ENCODE results near the gene COL27A1. TPM values are rescaled to one million over a fixed set of nuclear protein-coding genes. Genes with fewer than 3 reads are reported as not detected.

Gene COL27A1
- total and polyA plus RNA-seq, 9 of the 15 experiments (the other 6 are each of a cell fraction or from before 2014, with no cell fraction given), result 0.07 TPM; not detected in 8

- POLR2A ChIA-PET, result interaction anchor here (0.6 to 0.7 kb wide), 2 partner anchors 32 to 214 kb away, joined by 3 to 4 read pairs; no protein-coding TSS in a partner anchor
- no peaks in the 10 kb centered on the region for H3K79me2 ChIP-seq (ENCODE audit: control insufficient read depth, insufficient read depth, low read length)
- no peak overlapping the region for H2AFZ ChIP-seq (ENCODE audit: low read depth, low read length)
- intact Hi-C loops (cut with micrococcal nuclease), result no loop called here
- BruUV-seq (replicated peaks), result no TSS peak
- H3K4me2 ChIP-seq (ENCODE audit: insufficient read depth, low read length), result no peak overlapping the region
- H3K27me3 ChIP-seq (ENCODE audit: control insufficient read depth in 2 of 2, insufficient read depth in 2 of 2, low read length in 2 of 2), result peaks cover 6 to 42% of the 10 kb centered on the region in 2 experiments; a peak in 3 of 5 replicates
- no peak overlapping the region for H3K9ac ChIP-seq (ENCODE audit: insufficient read depth in 1 of 2, low read depth in 2 of 2, low read length in 2 of 2)
- CTCF ChIA-PET (ENCODE audit: low intra/inter-chr PET ratio), result no interaction called here
- no peak overlapping the region for H3K27ac ChIP-seq (ENCODE audit: extremely low read depth, low read depth, low read length)
- no peaks in the 10 kb centered on the region for H3K9me1 ChIP-seq (ENCODE audit: control insufficient read depth, insufficient read depth, low read length)
- no peak for ATAC-seq
- no peak for FAIRE-seq
- no peaks in the 10 kb centered on the region for H4K20me1 ChIP-seq (replicated peaks; ENCODE audit: control insufficient read depth, insufficient read depth, low read length)
- H3K4me3 ChIP-seq, result no peak overlapping the region
- TF ChIP-seq IRF1 (CRISPR knock-in tag; IDR thresholded peaks at IDR 0.05; ENCODE audit: borderline replicate concordance) (no peak), KAT8 (IDR thresholded peaks at IDR 0.05; ENCODE audit: low read depth) (no peak), HDAC6 (IDR thresholded peaks at IDR 0.05; ENCODE audit: low read depth, low read length) (no peak), PREB (CRISPR knock-in tag; IDR thresholded peaks at IDR 0.05) (no peak), ZNF124 (CRISPR knock-in tag; IDR thresholded peaks at IDR 0.05) (no peak), ESRRB (CRISPR knock-in tag; IDR thresholded peaks at IDR 0.05; ENCODE audit: borderline replicate concordance) (no peak), HNRNPL (IDR thresholded peaks at IDR 0.05; ENCODE audit: low read depth, low read length) (no peak), ZNF3 (CRISPR knock-in tag; IDR thresholded peaks at IDR 0.05) (no peak), ATF4 (CRISPR knock-in tag; IDR thresholded peaks at IDR 0.05) (no peak), PHB (CRISPR knock-in tag; IDR thresholded peaks at IDR 0.05) (no peak), POLR2A (conservative IDR thresholded peaks at IDR 0.05) (no peak), PATZ1 (CRISPR knock-in tag; IDR thresholded peaks at IDR 0.05; ENCODE audit: borderline replicate concordance) (no peak)
- DNase-seq (ENCODE audit: extremely low read depth in 1 of 4, low spot score in 3 of 4), result no peak
- H3K36me3 ChIP-seq (ENCODE audit: control insufficient read depth, insufficient read depth, low read length), result no peaks in the 10 kb centered on the region
- in situ Hi-C loops (cut with MboI), result no loop called here
- 0% methylated on average over 8 of the region's 8 CpGs for WGBS (ENCODE audit: insufficient coverage, low coverage, missing lambda C conversion rate)
- no peaks in the 10 kb centered on the region for H3K9me3 ChIP-seq (replicated peaks; ENCODE audit: control insufficient read depth, insufficient read depth, low read depth, low read length)
- no peaks in the 10 kb centered on the region for H3K4me1 ChIP-seq (replicated peaks in 1 of 2; ENCODE audit: control insufficient read depth in 2 of 2, insufficient read depth in 2 of 2, low read length in 2 of 2)
Measured at GRCh38 chr9:114198249-114199040, 43.1 kb downstream of the COL27A1 start.

Data from K562 (cell line).